HEK293 (cell line): ENCODE results near the gene TRPM5.

Source experiments
- ZNF664 ChIP-seq: fragments of 450-650 bp; formaldehyde crosslinking; IDR thresholded peaks from 2 replicates; pipeline ENCODE4 v1.5.1; 2016; ENCODE audit warnings: missing biosample characterization, missing genetic modification characterization
- TF ChIP-seq, protein P1 (sequence below): fragments of 450-650 bp; formaldehyde crosslinking; IDR thresholded peaks from 2 replicates; pipeline ENCODE4 v1.5.1; 2016; ENCODE audit warnings: missing biosample characterization, missing genetic modification characterization

GRCh38 chr11:2420502-2421225 lies 23.6 kb downstream of the TRPM5 start:
- TF ChIP-seq ZNF664, result no peak
- TF ChIP-seq, protein P1, sequence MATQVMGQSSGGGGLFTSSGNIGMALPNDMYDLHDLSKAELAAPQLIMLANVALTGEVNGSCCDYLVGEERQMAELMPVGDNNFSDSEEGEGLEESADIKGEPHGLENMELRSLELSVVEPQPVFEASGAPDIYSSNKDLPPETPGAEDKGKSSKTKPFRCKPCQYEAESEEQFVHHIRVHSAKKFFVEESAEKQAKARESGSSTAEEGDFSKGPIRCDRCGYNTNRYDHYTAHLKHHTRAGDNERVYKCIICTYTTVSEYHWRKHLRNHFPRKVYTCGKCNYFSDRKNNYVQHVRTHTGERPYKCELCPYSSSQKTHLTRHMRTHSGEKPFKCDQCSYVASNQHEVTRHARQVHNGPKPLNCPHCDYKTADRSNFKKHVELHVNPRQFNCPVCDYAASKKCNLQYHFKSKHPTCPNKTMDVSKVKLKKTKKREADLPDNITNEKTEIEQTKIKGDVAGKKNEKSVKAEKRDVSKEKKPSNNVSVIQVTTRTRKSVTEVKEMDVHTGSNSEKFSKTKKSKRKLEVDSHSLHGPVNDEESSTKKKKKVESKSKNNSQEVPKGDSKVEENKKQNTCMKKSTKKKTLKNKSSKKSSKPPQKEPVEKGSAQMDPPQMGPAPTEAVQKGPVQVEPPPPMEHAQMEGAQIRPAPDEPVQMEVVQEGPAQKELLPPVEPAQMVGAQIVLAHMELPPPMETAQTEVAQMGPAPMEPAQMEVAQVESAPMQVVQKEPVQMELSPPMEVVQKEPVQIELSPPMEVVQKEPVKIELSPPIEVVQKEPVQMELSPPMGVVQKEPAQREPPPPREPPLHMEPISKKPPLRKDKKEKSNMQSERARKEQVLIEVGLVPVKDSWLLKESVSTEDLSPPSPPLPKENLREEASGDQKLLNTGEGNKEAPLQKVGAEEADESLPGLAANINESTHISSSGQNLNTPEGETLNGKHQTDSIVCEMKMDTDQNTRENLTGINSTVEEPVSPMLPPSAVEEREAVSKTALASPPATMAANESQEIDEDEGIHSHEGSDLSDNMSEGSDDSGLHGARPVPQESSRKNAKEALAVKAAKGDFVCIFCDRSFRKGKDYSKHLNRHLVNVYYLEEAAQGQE (tag by site-specific recombination), result no peak
